HG03575 (cell line): Measurements from ENCODE around the gene TEX14.

Source experiments
- ATAC-seq: cut with Tn5 transposase; IDR thresholded peaks from one replicate; pipeline ENCODE4 v1.9.1; 2021; ENCODE audit not compliant: unreplicated experiment, insufficient number of reproducible peaks, low FRiP score; ENCODE audit errors: extremely low read depth

TEX14 gene

DNA sequence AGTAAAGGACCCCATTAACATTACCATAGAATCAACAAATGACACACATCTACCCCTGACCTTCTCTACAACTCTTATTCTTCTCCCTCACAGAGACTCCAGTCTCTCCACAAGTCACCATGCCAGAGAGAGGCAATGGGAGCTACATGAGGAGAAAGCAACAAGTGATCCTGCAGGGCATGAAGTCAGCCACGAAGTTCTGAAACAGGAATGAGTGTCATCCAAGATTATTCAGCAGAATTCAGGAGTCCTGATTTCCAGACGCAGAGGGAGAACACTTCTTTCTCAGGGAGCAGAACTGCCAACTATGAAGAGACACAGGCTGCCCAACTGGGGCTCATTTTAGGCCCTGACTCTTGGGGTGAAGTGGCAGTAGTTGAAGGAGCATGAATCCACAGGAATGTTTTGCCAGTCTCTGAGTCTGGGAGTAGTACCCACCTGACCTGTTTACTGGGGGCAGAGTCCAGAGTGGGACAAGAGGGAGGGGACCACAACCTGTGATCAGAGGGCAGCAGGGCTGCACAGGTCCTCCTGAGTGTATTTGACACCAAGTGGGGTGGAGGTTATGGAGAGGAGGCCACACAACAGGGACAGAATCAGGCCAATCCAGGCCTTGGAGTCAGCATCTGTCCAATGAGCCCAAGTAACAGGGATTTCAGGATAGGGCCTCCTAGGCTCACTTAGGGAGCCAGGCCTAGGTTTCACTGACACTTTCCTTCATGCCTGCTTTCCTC lies 175.0 kb downstream of the TEX14 start:
- no peak for ATAC-seq

DNA sequence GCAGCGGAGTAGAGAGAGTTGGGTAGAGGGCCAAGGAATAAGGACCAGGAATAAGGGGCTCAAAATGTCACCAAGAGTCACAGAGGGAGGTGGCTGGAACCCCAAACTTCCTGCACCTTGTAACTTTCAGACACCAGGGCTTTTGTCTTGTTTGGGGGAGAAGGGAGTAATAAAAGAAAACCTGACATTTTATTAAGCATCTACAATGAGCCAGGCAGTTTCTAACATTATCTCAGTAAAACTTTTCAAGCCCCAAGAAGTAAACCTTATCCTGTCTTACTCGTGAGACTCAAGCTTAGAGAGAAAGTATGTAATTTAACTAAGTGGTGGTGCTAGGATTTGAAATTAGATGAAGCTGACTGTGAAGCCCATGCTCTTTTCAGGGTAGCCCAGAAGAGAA lies 176.6 kb downstream of the TEX14 start:
- ATAC-seq = no peak

DNA sequence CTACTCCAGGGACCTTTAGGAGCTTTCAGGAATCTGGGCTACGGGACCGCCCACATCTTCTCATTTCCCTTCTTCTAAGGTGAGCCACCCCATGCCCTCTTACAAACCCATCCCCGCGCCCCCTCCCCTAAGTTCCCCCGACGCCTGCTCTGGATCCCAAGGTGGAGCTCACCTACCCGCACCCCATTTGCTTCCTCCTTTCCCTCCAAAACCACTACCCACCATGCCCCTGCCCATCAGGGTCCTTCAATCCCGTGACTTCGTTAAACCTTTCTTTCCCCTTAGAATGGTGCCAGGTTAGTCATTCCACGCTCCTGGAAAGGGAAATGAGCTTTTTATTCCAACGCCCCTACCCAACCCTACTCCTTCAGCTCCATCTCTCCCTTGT lies 177.1 kb downstream of the TEX14 start:
- ATAC-seq = no peak

DNA sequence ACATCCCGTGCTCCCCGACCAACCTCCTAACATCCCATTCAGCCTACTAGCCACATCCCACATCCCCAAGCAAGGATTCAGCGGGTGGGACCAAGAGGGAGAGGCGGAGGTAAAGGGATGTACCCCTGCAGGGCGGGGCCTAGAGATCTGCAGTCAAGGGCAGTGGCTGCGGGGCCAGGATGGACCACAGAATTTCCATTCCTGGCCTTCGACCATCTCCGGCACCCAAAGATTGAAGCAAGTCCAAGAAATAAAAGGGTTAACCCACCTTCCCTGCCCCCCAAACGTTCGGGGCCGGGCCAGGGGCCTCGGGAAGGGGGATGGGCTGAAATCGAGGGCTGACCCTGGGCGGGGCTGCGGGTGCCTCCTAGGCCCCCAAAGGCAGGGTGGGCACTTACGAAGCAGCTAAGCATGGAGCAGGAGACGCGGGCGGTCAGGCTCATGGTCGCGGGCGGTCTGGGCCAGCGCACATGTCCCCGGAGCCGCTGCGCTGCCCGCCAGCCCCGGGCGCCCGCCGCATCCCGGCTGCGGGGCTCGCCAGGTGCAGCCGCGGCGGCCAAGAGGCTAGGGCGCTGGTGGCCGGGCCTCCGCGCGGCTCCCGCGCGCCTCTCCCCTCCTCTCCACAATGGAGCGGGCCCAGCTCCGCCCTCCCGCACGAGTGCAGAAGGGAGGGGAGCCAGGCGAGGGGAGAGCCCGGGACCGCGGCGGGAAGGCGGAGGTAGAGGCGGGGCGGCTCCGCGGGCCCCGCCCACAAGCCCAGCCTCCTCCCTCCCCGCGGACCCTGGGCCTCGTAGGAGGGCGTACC lies 177.7 kb downstream of the TEX14 start, which contains the start of gene MTMR4:
Gene MTMR4, minus strand, starts transcription at position 674 of the 805 bp plus-strand sequence. Its CDS starts 231 bp downstream, at position 443.
- ATAC-seq = no peak

DNA sequence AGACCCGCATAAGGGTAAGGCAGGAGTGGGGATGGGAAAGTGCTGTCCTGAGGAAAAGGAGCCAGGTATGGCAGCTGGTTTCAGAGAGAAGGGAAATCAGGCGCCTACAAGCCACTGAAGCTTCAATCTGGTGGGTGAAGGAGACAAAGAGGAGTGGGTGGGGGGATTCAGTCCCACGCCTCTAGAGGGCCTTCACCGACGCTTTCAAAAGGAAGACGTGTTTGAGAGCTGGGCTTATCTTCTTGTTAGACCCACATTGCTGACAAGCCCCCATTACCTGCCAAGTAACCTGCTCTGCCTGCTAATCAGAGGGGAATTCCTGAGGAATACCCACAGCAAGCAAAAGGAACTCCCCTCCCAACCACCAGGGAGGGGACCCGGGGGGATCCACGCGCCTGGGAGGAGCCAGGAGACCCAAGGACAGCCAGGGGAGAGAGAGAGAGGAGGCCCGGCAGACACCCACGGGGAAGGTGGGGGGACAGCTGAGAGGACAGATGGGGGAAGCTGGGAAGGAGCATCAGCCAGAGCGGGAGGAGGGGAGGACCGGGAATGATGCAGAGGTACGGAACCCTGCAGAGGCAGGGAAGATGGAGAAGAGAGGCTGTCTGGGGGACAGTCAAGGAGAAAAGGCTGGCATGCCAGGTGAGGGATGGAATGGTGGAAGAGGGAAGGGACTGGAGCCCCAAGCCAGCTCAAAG lies 178.4 kb downstream of the TEX14 start:
- no peak for ATAC-seq

DNA sequence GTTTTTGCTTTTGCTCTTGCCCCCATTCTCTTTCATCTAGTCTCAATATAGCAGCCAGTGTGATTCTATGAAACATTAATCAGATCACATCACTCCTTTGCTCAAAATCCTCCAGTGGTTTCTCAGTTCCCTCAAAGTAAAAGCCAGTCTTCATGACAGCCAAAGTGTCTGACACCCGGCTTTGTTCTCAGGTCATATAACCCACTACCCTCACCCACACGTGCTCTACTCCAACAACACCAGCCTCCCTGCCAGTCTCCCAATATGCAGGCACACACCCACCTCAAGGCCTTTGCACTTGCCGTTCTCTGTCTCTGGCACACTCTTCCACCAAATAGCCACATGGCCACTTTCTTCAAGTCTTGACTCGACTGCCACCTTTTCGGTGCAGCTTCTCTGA lies 181.8 kb downstream of the TEX14 start:
- no peak for ATAC-seq

DNA sequence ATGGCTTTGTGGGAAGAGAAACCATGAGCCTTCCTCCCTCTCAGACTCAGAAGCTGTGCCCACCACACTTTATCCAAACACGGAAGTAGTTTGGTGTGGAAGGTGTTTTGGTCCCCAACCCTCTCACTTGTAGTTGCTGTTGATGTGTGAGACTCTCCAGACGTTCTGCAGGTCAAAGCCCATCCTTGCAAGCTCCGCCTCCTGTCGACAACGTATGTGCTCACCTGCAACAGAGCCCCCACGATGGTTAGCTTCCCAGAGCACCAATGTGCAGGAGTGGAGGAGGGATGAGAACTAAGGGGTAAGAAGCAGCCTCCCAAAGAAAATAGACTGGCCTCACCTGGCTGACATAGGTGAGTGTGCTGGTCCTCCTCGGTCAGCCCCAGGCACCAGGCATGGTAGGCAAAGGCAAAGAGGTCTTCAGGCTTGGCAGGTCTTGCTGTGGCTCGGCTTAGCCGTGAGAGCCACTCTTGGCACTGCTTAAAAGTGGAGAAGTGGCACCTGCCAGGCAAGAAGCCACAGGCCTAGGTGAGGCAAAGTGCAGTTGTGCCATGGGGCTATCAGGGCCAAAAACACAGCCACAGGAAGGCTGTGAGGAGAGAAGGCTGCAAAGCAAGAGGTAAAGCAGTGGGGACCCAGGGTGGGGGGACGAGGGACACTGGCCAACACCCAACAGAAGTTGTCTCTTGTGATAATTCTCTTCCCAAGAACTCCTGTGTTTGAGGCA lies 183.3 kb downstream of the TEX14 start:
- no peak for ATAC-seq

DNA sequence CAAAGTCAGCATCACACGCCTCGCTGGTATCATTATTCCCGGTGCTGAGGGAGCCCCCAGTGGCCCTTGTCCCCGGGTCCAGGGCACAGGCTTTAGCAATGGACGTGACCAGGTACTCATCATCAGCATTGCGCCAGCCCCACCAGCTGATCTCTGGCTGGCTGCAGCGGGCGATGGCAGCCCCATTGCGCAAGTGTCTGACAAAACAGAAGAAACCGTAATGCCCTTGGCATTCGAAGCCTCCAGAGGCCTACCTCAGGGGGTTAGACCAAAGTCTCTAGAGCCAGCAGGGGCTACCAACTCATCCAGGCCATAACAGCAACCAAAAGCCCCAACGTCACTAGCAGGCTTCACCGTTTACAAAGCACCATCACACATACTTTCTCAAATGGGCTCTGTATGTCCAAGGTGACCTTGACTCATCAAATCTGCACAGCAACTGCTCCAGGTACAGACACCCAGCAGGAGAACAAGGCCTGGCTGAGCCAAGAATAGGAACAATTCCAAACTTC lies 184.7 kb downstream of the TEX14 start:
- no peak for ATAC-seq
